GM12892 (cell line): ENCODE data around the gene FAM187B.
"Not testable (repeated sequence)": the region's sequence is repeated elsewhere in the genome, so short reads cannot be mapped to it uniquely, and the experiment has no call there.

Experiments used
- DNase-seq: peaks from one replicate; pipeline ENCODE4 v3.0.0; 2011; ENCODE audit not compliant: insufficient read length
- FAIRE-seq: peaks from 2 replicates; lab custom pipeline; 2011; peaks lifted over from hg19 to GRCh38; lab: Jason Lieb, UNC
- POLR2A ChIP-seq: IDR thresholded peaks from 2 replicates; pipeline ENCODE4 v1.6.1; 2011; ENCODE audit warnings: low read depth, low read length, control low read depth
- POLR2AphosphoS5 ChIP-seq: IDR thresholded peaks from 2 replicates; pipeline ENCODE4 v1.6.1; 2011; ENCODE audit warnings: low read depth, low read length, control low read depth
- TAF1 ChIP-seq: IDR thresholded peaks from 2 replicates; pipeline ENCODE4 v1.6.1; 2011; ENCODE audit warnings: low read depth, mild to moderate bottlenecking, control low read depth, low read length, borderline replicate concordance

Gene FAM187B

DNA sequence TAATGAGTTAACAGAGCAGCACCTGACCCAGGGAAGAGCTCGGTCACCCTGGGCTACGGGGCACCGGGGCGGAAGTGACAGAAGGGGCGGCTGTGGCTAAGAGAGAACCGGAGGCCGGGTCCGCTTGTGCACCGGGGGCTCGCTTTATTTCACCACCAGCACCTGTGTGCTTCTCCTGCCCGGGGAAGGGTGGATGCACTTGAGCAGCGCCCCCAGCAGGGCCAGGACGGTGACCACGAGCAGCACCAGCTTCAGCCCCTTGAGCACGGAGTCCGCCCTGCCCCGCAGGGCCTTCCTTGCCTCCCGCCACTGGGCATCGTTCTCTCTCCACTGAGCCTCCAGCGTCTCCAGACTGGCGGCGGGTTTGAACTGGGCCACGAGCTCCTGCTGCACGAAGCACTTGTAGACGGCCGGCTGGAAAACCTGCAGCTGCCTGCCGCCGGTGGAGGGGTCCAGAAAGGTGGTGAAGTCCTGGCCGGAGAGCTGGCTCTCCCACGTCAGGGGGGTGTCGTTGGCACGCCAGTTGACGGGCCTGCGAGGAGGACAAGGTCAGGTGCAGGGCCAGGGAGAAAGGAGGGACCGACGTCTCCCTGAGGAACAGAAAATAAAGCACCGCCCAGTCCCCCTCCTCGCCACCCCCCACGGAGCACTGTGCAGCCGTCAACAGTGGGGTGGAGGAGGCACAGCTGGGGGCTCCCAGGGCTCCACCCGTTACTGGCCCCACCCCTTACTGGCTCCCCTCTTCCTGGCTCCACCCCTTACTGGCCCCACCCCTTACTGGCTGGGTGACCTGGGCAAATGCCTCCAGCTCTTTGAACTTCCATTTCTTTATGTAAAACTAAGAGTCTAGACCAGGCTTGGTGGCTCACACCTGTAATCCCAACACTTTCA is 3.6 kb downstream of the FAM187B start:
- no peak for FAIRE-seq
- DNase-seq = no peak
- no peak for TF ChIP-seq TAF1
- no peak for TF ChIP-seq POLR2AphosphoS5
- no peak for TF ChIP-seq POLR2A

- TF ChIP-seq POLR2AphosphoS5 = no peak
- no peak for TF ChIP-seq POLR2A
- no peak for TF ChIP-seq TAF1
- DNase-seq (no peak), FAIRE-seq (no peak)
Measured at GRCh38 chr19:35223862-35224505, 4.6 kb downstream of the FAM187B start.

DNA sequence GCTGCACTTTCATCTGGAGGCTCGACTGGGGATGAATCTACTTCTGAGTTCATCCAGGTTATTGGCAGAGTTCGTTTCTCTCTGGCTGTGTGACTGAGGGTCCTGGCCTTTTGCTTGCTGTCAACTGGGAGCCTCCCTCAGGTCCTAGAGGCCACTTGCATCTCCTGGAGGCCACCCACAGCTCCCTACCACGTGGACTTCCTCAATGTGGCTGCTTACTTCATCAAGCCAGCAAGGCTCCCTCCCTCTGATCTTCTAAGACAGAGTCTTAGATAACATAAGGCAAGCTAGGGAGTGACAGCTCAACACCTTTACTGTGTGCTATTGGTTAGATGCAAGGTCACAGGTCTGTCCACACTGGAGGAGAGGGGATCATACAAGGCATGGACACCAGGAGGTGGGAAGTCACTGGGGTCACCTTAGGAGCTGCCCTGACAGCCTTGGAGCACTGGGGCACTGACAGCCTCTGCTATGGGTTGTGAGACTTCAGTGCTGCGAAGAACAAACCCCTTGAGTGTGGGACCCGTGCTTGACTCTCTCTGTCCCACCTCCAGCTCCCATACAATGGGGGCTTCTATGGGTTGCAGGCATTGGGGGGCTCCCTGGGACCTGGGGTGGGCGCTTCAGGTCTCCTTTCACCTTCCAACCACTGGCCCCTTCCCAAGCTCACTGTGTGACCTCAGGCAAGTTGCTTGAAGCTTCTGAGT is 5.3 kb downstream of the FAM187B start:
- DNase-seq = no peak
- no peak for FAIRE-seq
- TF ChIP-seq POLR2AphosphoS5 = no peak
- no peak for TF ChIP-seq POLR2A
- TF ChIP-seq TAF1 = no peak

DNA sequence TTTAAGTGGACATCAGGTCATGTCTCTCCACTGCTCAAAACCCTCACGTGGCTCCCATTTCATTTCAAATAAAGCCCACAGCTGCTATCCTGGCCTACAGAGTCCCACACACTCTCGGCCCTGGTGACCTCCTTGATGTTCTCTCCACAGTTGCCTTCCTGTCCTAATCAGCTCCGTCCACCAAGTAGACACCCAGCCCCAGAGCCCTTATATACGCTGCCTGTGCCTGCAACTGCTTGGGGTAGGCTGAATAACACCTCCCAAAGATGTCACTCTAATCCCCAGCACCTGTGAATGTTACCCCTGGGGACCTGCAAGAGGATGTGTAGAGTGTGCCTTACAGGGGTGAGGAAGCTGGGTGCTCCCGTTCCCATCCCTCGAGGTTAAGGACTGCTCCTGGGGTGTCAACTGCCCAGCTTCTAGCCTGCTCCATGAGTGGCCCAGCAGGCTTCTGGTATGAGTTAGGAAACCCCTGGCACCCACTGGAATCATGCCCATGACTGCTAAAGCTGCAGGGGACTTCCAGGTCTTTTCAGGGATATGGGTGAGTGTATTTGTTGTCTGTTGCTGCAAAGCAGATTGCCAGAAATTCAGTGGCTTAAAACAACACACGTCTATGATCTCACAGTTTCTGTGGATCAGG is 6.0 kb downstream of the FAM187B start:
- no peak for DNase-seq
- FAIRE-seq = no peak

GRCh38 chr19:35220973-35221590 is 7.5 kb downstream of the FAM187B start:
- DNase-seq, FAIRE-seq: not testable (repeated sequence)

More for the DNA sequence above, 6.0 kb downstream of the FAM187B start:
- TF ChIP-seq POLR2AphosphoS5 (no peak), TAF1 (no peak), POLR2A (no peak)

DNA sequence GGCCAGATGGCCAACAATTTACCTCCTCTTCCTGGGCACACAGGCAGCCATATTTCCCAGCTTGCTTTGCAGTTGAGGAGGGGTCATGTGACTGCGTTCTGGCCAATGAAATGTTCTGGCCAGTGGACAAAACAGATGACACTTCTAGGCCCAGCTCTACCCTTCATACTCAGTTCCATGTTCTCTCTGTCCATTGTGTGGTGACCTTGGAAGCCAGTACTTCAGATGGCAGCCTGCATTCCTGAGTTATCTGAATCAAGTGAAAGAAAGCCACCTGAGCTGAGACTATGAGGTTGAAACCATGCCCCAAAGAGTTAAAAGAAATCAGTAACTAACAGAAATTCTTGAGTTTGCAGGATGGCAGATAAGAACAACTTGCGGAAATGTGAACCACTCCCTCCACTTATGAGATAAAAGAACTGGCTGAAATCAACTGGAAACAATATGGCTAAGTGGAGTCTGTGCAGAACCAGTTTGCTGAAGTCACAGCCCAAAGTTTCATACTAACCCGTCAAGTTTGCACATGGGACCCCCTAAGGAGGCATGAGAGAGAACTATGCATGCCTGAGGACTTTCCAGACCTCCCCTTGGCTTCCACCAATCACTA is 8.1 kb downstream of the FAM187B start:
- FAIRE-seq = no peak
- DNase-seq = no peak
- TF ChIP-seq POLR2AphosphoS5 (no peak), POLR2A (no peak), TAF1 (no peak)

- FAIRE-seq (no peak), DNase-seq (no peak)
- TF ChIP-seq TAF1 (no peak), POLR2A (no peak), POLR2AphosphoS5 (no peak)
Measured at GRCh38 chr19:35219008-35219407, 9.5 kb downstream of the FAM187B start.

GRCh38 chr19:35217649-35217990 is 10.9 kb downstream of the FAM187B start:
- TF ChIP-seq POLR2AphosphoS5 = no peak
- no peak for TF ChIP-seq TAF1
- TF ChIP-seq POLR2A = no peak
- FAIRE-seq (no peak), DNase-seq (no peak)

DNA sequence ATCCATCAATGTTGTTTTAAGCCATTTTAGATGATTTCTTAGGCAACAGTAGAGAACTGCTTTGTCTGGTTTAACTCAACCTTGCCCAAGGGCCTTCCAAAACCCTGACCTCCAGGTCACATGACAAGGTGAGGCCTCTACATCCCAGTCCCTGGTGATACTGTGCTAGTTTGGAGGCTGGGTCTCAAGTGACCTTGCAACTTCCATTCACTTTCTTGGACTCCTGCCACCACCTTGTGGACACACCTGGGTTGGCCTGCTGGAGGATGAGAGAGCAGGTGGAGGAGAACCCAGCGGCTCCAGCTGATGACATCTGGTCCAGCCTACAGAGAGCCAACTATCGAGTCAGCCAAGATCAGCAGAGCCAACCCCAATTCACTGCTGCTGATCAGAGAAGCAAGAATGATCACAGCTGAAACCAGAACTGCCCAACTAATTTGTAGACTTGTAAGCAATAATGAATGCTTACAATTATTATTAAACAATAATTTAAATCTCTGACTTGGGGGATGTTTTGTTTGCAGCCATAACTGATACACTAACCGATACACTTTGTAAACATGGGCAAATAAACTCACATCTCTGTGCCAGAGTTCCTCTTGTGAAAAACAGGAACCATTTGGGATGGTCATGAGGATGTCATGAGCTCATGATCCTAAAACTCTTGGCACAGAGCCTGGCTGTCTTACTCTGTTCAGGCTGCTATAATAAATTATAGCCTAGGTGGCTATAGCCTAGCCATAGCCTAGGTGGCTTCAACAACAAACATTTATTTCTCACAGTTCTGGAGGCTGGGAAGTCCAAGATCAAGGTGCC is 11.5 kb downstream of the FAM187B start:
- TF ChIP-seq POLR2A = no peak
- no peak for TF ChIP-seq POLR2AphosphoS5
- TF ChIP-seq TAF1 = no peak
- FAIRE-seq (no peak), DNase-seq (no peak)
